ENCODE data around the gene ZBTB7B. TPM values are rescaled to one million over a fixed set of nuclear protein-coding genes. Genes with fewer than 3 reads are reported as not detected.

ZBTB7B gene
- total and polyA plus RNA-seq, 5 experiments from 2014 or later = 0.12 to 13.1 (median 0.59) TPM

GRCh38 chr1:155026154-155026553 lies 23.6 kb downstream of the ZBTB7B start:
- POLR2A ChIA-PET = no interaction called here
- no peak for ATAC-seq
- DNase-seq = no peak
- Mint-ChIP-seq H3K36me3 (peaks cover 0 to 2% (median 0%) of the 10 kb centered on the region in 3 donors), H3K27ac (no peak overlapping the region), H3K9me3 (no peaks in the 10 kb centered on the region), H3K4me3 (no peak overlapping the region), H3K4me1 (peaks cover 0 to 6% (median 0%) of the 10 kb centered on the region in 4 donors), H3K27me3 (peaks cover 0 to 18% (median 5%) of the 10 kb centered on the region in 5 donors)

- Mint-ChIP-seq H3K4me1 (peaks cover 0 to 2% (median 0%) of the 10 kb centered on the region in 4 donors), H3K4me3 (no peak overlapping the region), H3K27ac (no peak overlapping the region), H3K27me3 (peaks cover 0 to 17% (median 5%) of the 10 kb centered on the region in 5 donors), H3K9me3 (no peaks in the 10 kb centered on the region), H3K36me3 (peaks cover 0 to 2% (median 0%) of the 10 kb centered on the region in 3 donors)
- ATAC-seq = no peak
- POLR2A ChIA-PET = no interaction called here
- no peak for DNase-seq
Measured at GRCh38 chr1:155026588-155026987, 24.0 kb downstream of the ZBTB7B start.

- POLR2A ChIA-PET = no interaction called here
- ATAC-seq (no peak), DNase-seq (no peak)
- H3K27me3 Mint-ChIP-seq = peaks cover 0 to 8% (median 0%) of the 10 kb centered on the region in 5 donors
- H3K27ac Mint-ChIP-seq = peak overlapping the region in 1 of 10 donors; percentile 68
- H3K9me3 Mint-ChIP-seq = no peaks in the 10 kb centered on the region
- H3K4me3 Mint-ChIP-seq = no peak overlapping the region
- H3K4me1 Mint-ChIP-seq = peaks cover 0 to 1% (median 0%) of the 10 kb centered on the region in 4 donors
- no peaks in the 10 kb centered on the region for H3K36me3 Mint-ChIP-seq
Measured at GRCh38 chr1:155029513-155030242, 27.1 kb downstream of the ZBTB7B start.

GRCh38 chr1:155030243-155030795 lies 27.7 kb downstream of the ZBTB7B start:
- ATAC-seq = no peak
- no peak for DNase-seq
- Mint-ChIP-seq H3K9me3 (no peaks in the 10 kb centered on the region), H3K4me1 (peaks cover 0 to 1% (median 0%) of the 10 kb centered on the region in 4 donors), H3K36me3 (no peaks in the 10 kb centered on the region), H3K4me3 (no peak overlapping the region), H3K27me3 (peaks cover 0 to 8% (median 0%) of the 10 kb centered on the region in 5 donors), H3K27ac (no peak overlapping the region)
- POLR2A ChIA-PET = no interaction called here

GRCh38 chr1:155030899-155031298 lies 28.3 kb downstream of the ZBTB7B start:
- no peak for ATAC-seq
- H3K4me3 Mint-ChIP-seq = no peak overlapping the region
- H3K9me3 Mint-ChIP-seq = no peaks in the 10 kb centered on the region
- peaks cover 0 to 8% (median 0%) of the 10 kb centered on the region in 5 donors for H3K27me3 Mint-ChIP-seq
- DNase-seq = no peak
- no peak overlapping the region for H3K27ac Mint-ChIP-seq
- POLR2A ChIA-PET = no interaction called here
- H3K4me1 Mint-ChIP-seq = peaks cover 0 to 1% (median 0%) of the 10 kb centered on the region in 4 donors
- H3K36me3 Mint-ChIP-seq = no peaks in the 10 kb centered on the region

GRCh38 chr1:155032886-155033285 lies 30.3 kb downstream of the ZBTB7B start:
- DNase-seq (no peak), ATAC-seq (no peak)
- H3K4me3 Mint-ChIP-seq = no peak overlapping the region
- no peaks in the 10 kb centered on the region for H3K9me3 Mint-ChIP-seq
- no peak overlapping the region for H3K27ac Mint-ChIP-seq
- H3K27me3 Mint-ChIP-seq = peaks cover 0 to 9% (median 3%) of the 10 kb centered on the region in 5 donors
- no peaks in the 10 kb centered on the region for H3K36me3 Mint-ChIP-seq
- H3K4me1 Mint-ChIP-seq = peaks cover 0 to 1% (median 0%) of the 10 kb centered on the region in 4 donors
- POLR2A ChIA-PET = no interaction called here

- H3K27ac Mint-ChIP-seq = peak within 1 kb of the TSS in 1 of 10 donors; percentile 14
- peaks cover 0 to 12% (median 3%) of the 10 kb centered on the region in 5 donors for H3K27me3 Mint-ChIP-seq
- H3K4me3 Mint-ChIP-seq = no peak within 1 kb of the TSS
- DNase-seq = no peak
- H3K9me3 Mint-ChIP-seq = no peaks in the 10 kb centered on the region
- no peak for ATAC-seq
- H3K4me1 Mint-ChIP-seq = peaks cover 0 to 1% (median 0%) of the 10 kb centered on the region in 4 donors
- no peaks in the 10 kb centered on the region for H3K36me3 Mint-ChIP-seq
- POLR2A ChIA-PET = no interaction called here
Measured at GRCh38 chr1:155033524-155033923, 30.9 kb downstream of the ZBTB7B start, which contains the start of the genes DCST1 and DCST2. Gene DCST1 (plus strand): TSS chr1:155033824. CDS start chr1:155034037, 213 bp downstream. Gene DCST2 (minus strand): TSS chr1:155033781. CDS start chr1:155033701, 80 bp downstream.

GRCh38 chr1:155034318-155035208 lies 32.0 kb downstream of the ZBTB7B start:
- Mint-ChIP-seq H3K9me3 (no peaks in the 10 kb centered on the region), H3K4me1 (peaks cover 0 to 1% (median 0%) of the 10 kb centered on the region in 4 donors), H3K27ac (peak overlapping the region in 1 of 10 donors; percentile 8), H3K36me3 (no peaks in the 10 kb centered on the region), H3K27me3 (peaks cover 0 to 19% (median 8%) of the 10 kb centered on the region in 5 donors), H3K4me3 (no peak overlapping the region)
- DNase-seq (no peak), ATAC-seq (no peak)
- POLR2A ChIA-PET = no interaction called here

GRCh38 chr1:155035936-155036335 lies 33.3 kb downstream of the ZBTB7B start:
- no peak for ATAC-seq
- Mint-ChIP-seq H3K4me1 (peaks cover 0 to 1% (median 0%) of the 10 kb centered on the region in 4 donors), H3K4me3 (no peak overlapping the region), H3K36me3 (no peaks in the 10 kb centered on the region), H3K27me3 (peaks cover 1 to 19% (median 8%) of the 10 kb centered on the region in 5 donors), H3K9me3 (no peaks in the 10 kb centered on the region), H3K27ac (no peak overlapping the region)
- DNase-seq = no peak
- POLR2A ChIA-PET = no interaction called here

- DNase-seq (no peak), ATAC-seq (no peak)
- no peak overlapping the region for H3K27ac Mint-ChIP-seq
- no peaks in the 10 kb centered on the region for H3K36me3 Mint-ChIP-seq
- H3K27me3 Mint-ChIP-seq = peaks cover 1 to 19% (median 8%) of the 10 kb centered on the region in 5 donors
- H3K9me3 Mint-ChIP-seq = no peaks in the 10 kb centered on the region
- POLR2A ChIA-PET = no interaction called here
- no peak overlapping the region for H3K4me3 Mint-ChIP-seq
- H3K4me1 Mint-ChIP-seq = peaks cover 0 to 1% (median 0%) of the 10 kb centered on the region in 4 donors
Measured at GRCh38 chr1:155037043-155037442, 34.4 kb downstream of the ZBTB7B start.

DNA sequence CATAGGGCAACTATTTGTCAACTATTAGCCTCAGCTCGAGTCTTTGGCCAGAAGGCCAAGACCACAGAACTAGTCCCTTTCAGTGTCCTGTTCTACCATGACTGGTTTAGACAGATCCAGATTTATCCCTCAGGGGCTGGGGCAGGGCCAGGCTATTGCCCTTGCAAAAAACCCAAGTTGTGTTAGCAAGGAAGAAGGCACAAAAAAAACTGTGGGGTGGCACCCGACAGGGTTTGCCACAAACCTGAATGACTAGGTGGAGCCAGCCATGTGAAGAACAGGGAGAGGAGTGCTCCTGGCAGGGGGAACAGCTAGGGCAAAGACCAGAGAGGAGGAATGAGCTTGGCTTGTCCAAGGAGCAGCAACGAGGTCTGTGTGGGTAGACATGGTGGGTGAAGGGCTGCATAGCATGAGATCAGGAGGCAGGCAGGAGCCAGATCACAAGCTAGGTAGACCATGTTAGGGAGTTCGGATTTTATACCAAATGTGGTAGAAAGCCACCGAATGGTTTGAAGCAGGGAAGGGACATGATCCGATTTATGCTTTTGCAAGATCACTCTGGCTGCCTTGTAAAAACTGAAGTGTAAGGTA lies 35.3 kb downstream of the ZBTB7B start:
- peaks cover 1 to 19% (median 5%) of the 10 kb centered on the region in 5 donors for H3K27me3 Mint-ChIP-seq
- H3K27ac Mint-ChIP-seq = no peak overlapping the region
- POLR2A ChIA-PET = interaction anchor here (0.7 kb wide), 1 partner anchor 272 kb away, joined by 4 read pairs; no protein-coding TSS in a partner anchor
- no peaks in the 10 kb centered on the region for H3K4me1 Mint-ChIP-seq
- H3K4me3 Mint-ChIP-seq = no peak overlapping the region
- H3K9me3 Mint-ChIP-seq = no peaks in the 10 kb centered on the region
- DNase-seq (no peak), ATAC-seq (no peak)
- no peaks in the 10 kb centered on the region for H3K36me3 Mint-ChIP-seq

DNA sequence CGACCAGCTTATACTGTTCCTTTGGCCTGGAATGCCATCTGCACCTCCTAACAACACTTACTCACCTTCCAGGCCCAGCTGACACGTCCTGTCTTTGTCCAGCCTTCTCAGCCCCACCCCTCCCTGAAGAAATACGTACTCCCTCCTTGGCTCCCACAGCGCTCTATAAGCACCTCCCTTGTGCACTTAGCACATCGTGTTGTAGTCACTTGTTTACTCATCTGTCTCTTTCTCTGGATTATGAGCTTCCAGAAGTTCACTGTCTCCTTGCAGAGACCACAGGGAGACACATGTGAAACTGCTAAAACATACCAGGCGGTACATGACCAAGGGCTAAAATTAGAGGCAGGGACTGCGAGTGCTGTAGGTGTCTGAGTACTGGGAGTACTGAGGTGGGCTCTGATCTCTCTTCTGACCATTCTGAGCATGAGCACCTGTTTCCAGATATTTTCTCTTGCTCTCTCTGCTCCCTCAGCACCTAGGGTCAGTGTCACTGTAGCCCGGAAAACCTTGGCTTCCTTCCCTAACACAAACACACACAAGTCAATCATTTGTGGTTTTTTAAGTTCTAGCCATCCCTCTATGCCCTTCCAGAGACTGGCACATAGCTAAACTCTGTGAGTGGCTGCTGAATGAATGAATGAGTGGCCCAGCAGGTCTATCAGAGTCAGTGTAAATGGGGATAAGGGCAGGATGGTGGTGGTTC lies 36.2 kb downstream of the ZBTB7B start:
- no peak overlapping the region for H3K27ac Mint-ChIP-seq
- ATAC-seq (no peak), DNase-seq (no peak)
- H3K36me3 Mint-ChIP-seq = no peaks in the 10 kb centered on the region
- peaks cover 0 to under 1% (median 0%) of the 10 kb centered on the region in 4 donors for H3K4me1 Mint-ChIP-seq
- POLR2A ChIA-PET = interaction anchor here (0.7 kb wide), 1 partner anchor 271 kb away, joined by 4 read pairs; no protein-coding TSS in a partner anchor
- no peak overlapping the region for H3K4me3 Mint-ChIP-seq
- H3K9me3 Mint-ChIP-seq = no peaks in the 10 kb centered on the region
- H3K27me3 Mint-ChIP-seq = peaks cover 1 to 19% (median 5%) of the 10 kb centered on the region in 5 donors
